GM19324 (cell line): ENCODE measurements around the gene SYT2.

Experiments
- ATAC-seq: cut with Tn5 transposase; IDR thresholded peaks from one replicate; pipeline ENCODE4 v1.9.1; 2021; ENCODE audit warnings: mild to moderate bottlenecking, moderate library complexity; ENCODE audit not compliant: unreplicated experiment, low FRiP score

Gene SYT2

DNA sequence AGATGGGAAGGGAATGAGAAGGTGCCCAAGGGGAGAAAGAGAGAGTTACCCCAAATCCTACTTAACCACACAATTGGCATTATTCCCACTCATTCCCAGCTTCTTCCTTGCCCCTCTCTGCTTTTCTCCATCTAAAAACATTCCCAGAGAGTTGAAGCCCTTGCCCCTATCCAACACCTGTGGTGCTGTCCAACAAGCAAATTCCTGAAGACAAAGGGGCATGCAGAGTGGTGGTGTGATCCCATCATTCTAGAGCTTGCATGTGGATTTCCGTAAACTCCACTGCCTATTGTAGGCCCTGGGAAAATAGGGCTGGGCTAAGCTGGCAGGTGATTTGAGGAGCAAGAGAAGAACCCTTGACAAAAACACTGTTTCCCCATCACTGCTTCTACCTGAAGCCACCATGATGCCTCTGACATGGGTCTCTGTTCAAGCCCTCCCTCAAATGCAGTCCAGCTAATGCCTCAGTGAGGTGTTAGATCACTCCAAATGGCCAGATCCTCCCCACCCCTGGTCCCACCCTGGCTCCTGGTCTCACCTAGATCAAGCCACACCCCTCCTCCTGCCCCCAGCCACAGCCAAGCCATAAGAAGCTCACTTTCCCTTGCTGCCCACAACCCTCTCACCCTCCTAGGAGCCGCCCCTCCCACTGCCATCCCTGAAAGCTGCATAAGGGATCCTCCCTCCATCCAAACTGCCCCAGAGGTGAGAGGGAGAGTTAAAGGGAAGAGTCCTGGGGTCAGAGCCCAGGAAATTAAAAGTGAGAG, 29.5 kb downstream of the SYT2 start:
- ATAC-seq, result no peak

DNA sequence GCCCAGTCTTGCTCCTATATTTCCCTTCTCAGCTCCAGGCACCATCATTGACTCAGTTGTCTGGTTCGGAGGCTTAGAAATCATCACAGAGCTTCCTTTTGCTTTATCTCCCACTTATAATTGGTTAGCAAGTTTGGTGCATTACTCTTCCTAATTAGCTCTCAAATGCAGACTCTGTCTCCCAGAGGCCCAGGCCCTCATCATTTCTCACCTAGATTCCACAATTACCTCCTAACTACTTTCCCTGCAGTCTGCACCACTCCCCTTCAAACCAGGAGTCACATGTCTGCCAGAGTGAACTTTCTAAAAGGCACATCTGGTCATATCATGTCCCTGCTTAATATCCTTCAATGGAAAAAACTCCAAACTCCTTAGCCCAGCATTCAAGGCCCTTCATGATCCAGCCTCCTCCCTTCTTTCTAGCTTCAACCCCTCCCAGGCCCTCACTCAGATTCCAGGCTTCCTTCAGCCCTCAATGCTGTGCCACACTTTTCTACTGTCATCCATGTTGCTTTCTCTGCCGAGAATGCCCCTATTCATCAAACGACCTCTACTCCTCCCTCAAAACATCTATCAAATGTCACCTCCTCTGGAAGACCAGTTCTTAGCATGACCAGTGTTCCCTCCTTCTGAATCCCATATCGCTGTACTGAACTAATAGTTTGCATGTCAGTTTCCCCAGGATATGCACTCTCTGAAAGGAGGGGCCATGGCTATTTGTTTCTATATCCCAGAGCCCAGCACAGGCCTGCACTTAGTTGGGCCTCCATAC, 30.7 kb downstream of the SYT2 start:
- ATAC-seq, result no peak

DNA sequence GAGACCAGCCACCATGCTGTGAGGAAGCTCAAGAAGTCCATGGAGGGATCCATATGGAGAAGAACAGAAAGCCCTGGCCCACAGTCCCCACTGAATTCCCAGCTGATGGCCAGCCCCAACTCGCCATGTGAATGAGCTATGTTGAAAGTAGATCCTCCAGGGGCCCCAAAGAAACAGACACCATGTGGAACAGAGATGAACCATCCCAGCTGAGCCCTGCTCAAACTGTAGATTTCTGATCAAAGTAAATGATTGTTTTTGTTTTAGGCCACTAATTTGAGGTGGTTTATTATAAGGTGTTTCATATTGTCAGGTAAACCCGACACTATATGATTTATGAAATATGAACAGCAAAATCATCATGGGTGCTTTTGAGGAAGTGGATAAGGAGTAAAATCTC, 32.8 kb downstream of the SYT2 start:
- no peak for ATAC-seq

DNA sequence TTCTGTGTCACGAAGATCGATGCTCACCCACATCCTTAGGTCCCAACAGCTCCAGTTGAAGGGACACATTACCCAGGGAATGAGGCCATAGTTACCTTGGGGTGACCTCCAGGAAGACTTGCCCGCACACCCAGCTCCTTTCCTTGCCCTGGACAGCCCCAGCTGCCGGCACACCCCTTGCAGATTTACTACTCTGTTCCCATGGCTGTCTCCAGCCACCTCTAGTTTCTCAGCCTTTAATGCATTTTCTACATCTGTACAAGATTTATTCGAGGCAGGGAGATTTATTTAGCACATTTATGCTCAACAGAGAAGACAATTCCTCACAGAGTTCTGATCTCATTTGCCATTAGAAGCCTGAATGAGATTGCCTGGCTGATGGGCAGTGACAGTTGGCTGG, 36.7 kb downstream of the SYT2 start:
- ATAC-seq, result no peak

DNA sequence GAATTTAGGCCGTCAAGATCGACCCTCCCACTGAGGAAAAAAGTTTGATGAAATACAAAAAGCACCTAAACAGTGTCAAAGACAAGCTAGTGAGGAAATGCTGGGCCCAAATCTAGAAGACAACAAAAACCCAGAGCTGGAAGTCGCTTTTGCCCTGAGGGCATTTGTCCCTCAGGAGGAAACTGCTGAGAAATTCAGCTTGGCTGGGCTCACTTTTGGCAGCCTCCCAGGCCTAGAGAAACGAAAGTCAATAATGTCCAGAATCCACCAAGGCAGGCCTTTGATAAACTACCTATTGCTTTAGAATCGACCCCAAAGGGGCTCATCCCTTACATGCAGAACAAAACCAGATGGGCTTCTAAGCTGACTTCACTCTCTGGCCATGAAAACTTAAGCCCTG, 38.9 kb downstream of the SYT2 start:
- no peak for ATAC-seq

DNA sequence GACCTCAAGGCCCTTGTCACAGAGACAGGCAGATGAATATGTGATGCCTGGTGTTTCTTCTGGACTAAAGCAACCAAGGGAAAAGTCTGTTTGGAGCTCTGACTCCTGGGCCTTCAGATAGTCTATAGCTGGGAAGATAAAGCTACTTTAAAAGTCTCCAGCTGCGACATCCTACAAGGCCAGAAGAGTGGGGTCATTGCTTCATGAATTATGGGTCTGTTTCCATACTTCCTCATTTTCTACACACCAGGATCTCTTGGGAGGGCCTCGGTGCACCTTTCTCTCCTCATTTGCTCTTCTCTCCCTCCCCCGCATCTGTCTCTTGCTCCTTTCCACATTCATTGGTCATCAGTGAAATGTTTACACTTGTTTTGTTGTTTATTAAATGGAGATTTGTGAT, 44.8 kb downstream of the SYT2 start:
- ATAC-seq, result no peak

DNA sequence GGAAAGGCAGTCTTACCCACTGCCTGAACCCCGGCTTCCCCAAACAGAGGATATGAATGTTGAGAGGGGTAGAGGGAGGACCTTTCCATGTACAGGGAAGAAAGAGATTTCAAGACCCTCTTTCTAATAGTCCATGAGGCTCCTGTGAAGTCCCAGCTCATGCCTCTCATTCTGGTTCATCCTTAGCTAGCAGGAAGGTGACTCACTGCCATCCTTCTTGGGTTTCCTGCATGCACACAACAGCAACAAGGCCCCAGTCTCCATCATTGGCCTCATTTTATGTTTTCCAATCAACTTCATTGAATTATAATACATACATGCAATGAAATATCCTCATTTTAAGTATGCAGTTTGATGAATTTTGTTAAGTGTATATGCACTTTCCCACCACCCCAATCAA, 46.2 kb downstream of the SYT2 start:
- no peak for ATAC-seq

DNA sequence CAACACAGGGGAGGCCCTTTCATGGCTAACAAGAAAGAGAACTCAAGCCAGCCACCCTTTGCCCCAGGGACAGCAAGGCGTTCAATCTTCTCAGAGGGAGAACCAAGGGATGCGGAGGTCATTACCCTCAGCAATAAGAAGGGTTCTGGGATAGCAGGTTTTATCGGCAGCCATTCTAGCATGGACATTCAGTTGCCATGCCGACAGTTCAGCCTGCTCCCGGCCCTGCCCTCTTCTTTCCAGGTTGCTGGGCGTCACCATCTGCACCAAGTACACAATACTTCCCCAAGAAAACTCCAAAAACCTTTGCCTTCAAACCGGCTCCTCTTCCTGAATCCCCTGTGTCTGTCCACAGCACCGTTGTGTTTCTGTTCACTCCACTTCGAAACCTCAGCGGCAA, 47.1 kb downstream of the SYT2 start:
- no peak for ATAC-seq

DNA sequence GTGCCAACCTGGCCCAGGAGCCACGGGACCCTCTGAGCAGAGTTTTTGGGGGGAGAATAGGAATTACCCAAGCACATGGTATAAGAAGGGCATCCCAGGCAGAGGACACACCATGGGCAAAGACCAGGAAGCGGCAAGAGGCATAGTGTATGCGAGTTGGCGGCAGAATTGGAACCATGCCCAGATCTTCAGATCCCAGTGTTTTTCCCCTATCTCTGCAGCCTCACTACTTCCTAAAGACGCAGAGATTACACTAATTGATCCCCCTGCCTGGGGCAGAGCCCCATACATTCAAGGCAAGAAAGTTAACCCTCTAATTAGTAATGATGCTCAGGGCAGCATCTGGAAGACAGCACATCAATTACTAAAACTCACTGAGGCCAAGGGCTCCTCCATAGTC, 48.2 kb downstream of the SYT2 start:
- ATAC-seq, result no peak

DNA sequence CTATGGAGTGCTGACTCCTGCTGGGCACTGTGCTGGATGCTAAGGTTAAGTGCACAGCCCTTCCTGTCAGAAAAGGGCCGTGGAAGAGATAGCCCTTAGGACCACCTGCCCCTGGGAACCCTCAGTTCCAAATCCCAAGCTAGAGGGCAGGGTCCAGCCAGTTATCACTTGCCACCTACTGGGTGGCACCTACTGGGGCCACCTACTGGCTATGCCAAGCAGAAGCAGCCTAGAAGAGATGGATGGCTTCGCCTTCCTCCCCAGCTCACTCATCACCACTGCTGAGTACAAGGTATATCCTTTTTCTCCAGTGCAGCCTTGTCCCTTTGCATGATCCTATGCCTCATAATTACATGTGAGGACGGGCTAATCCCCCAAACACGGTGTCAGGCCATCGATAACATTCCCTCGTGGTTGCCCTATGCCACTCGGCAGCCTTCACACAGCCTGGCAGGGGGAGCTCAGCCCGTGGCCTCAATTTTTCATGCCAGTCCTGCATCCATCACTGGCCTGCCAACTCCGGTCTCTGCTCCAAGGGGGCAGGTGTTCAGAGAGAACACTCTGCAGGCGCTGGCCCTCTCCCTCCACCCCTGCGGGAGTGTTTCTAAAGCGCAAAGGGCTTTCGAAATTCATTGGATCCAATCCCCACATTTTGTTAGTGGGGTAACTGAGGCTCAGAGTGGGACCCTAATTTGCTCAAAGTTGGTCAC, 49.0 kb downstream of the SYT2 start:
- no peak for ATAC-seq

DNA sequence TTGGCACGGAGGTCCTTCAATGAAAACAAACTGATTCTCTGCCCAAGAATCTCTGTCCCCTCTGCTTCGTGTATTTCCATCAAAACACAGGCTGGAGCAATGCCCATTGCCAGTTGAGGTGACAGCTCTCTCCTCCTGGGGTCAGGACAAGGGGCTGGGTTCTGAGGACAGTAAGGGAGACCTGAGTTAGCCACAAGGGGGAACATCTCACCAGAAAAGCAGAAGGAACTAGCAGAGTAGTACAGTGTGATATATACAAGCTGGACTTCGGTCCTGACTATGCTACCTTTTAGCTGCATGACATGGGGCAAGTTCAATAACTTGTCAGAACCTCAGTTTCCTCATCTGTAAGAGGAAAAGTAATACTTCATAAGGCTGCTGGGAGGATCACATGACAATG, 50.3 kb downstream of the SYT2 start:
- no peak for ATAC-seq

DNA sequence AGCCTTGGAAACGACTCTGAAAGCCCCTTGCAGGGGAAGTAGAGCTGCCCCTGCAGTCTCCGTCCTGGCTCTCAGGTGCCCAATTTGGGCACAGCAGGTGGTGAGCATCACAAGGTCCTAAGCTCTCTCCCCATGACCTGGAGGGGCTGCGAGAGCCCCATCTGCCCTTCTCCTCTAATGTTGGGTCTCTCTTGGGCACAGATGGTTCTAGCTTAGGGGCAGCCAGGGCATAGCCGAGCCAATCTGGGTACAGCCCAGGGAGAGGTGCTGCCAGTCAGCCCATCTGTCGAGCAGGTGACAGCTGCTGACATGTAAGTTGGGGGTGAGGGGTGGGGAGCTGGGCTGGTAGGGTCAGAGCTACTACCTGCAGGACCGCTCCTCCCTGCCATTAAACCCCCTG, 50.7 kb downstream of the SYT2 start:
- no peak for ATAC-seq

DNA sequence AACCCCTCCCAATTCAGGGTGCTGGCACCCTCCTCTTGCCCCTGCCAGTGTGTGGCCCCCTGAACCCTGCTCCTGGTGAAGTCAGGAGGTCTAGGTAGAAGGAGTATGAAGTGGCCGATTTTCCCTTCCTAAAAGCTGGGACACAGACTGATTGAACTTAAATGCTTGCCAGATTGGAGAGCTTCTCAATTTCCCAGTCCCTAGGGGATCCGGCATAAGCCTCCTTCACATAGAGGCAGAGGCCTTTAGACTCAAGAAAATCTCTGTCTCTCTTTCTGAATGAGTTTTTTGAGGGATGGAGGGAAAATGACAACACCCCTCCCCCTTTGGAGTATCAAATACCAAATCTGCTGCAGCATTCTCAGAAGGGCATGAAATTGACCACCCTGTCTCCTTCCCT, 51.5 kb downstream of the SYT2 start:
- ATAC-seq, result no peak

DNA sequence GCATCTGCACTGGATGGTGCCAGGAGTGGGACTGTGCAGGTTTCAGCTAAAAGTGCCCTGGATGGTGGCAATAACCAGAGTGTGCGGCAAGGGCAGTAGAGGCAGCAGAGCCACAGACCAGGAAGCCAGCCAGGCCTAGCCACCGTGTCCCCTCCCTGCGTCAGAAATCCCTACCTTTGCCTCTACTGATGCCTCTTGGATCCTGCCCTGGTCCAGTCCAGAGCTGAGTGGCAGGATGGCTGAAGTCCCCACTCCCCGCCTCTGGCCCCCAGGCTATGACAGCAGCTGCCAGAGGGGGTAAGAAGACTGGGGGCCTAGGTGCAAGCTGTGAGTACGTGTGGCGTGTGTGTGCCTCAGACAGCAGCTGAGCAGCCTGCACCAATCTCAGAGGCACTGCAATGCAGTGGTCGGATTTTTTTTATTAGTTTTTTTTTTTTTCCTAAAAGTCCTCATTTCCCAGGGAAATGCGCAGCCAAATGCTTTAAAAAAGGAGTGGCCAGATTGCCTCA, 51.9 kb downstream of the SYT2 start:
- ATAC-seq, result no peak

DNA sequence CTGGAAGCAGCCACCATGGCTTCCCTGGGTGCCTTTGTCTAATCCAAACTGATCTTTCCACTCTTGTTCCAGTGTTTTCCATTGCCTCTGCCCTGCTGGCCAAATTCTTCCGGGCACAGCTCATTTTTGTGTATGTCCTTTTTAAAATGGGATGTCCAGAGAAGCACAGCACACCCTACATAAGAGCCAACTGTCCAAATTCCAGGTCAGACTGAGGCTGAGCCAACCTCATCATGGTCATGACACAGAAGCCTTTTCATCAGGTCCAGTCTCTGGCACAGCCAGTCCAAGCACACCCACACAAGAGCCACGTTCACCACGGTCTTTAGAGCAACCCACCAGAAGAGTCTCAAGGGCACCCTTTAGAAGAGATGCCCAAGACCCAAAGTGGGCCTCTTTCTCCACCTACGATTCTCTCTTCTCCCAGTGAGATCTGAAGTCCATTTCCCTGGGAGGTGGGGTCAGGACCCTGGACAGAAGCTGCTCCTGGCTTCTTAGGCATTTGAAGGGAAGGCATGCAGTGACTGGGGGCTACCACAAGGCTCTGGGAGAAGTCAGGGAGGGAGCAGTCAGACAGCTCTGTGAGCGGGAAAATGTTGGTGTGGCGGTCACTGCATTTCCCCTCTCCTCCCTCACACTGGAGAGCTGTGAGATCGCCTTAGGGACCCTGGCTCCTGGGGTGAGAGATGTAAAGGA, 53.2 kb downstream of the SYT2 start:
- ATAC-seq, result no peak

DNA sequence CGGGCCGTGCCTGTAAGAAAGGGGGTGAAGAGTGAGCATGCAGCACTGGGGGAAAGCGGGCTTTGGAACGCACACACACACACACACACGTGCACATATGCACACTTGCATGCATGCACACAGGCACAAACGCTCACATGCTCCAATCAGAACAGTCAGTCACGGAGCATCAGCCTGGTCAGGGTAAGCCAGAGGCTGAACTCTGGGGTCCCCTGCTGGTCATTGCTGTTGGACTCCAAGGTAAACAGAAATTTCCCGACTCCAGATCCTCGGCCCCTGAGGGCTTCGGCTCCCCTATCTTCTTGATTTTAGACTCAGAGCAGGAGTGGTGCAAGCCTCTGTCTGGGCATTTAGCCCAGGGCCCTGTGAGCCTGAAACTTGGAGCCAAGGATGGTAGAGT, 54.2 kb downstream of the SYT2 start:
- no peak for ATAC-seq

DNA sequence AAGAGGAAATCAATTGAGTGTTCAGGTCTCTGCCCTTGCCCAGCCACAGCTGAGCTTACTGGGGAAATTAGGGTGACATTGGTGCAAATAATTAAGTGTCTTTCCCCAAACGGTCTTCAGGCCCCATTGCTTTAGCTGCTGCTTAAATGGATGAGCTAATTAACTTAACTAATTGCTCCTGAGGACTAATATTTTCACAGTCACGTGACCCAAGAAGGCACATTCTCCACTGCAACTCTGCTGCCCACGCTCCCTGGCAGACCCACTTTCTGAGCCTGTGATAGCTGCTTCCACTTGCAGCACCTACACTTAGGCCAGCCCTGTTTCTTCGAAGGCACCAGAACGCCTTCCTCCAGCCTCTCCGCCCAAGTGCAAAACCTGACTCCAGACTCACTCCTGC, 56.2 kb downstream of the SYT2 start:
- ATAC-seq, result no peak

DNA sequence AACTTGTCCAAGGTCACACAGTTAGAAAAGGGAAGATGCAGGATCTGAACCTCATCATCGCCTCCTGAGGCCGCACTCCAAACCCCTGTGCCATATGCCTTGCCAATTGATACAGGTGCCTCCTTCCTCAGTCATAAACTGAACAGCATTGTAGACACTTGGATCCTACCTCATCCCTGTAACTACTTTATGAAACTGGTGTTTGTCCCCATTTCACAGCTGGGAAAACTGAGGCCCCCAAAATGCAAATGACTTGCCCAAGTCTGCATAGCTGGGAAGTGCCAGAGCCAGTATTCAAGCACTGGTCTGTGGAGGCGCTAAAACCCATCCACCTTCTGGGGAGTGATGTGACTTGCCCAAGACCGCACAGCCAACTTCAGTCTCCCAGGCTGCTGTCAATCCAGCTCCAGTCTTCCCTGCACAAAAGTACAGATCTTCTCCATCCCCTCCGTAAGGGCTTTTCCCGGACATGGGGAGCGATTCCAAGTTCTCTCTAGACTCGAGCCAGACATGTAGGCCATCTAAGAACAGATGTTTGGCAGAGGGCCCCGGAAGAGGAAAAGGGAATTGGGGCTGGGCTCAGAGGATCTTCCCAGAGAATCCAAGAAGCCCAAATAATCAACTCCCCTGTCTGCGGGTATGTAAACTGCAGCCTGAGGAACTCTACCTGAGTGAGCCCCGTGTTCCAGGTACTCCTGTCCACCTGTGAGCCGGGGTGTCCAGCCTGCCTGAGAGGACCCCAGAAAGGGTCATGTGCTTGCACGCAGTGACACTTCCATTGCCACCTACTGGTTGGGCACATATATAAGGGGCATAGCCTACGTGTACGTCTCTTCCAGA, 60.5 kb downstream of the SYT2 start:
- no peak for ATAC-seq

DNA sequence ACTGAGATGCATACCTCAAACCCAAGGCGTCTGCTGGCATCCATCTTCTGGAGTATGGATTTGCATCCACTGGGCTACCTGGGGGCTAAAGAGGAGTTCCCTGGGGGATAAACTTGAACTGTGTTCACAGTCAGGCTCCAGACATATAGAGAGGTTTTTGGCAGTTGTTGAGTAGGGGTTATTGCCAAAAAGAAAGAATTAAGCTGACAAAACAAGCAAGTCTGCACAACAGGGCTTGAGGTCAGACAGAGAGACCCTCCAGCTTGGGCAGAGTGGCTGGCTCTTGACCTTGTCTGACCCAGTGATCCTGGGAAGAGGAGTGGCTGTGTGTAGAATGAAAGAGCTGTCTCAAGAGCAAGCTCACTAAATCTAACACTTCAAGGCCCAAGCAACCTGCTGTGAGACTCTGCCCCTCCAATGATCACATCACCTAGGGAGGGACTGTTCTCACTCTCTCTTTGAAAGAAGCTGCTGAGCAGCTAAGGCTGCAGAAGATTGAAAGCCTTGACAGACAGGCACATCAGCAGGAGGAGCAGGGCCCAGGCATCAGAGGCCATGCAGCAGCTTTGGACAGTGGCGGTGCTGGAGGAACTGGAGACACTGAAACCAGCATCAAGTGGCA, 61.5 kb downstream of the SYT2 start:
- ATAC-seq, result no peak

DNA sequence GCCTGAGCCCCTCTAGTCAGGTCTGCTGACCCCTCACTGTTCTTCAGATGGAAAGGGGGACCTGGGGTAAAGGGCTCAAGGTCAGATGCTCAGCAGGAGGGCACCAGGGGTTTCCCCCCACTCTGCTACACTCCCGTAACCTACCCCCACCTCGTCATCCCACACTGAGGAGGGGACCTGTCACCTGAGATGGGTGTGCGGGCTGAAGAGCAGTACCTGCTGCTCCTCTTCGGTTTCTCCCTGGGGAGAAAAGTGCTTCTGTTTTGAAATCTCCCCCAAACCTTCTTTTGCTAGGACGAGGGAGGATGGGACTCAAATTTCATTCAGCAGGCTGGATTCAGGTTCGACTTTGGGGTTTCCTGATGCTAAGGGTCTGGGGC, 65.2 kb downstream of the SYT2 start:
- no peak for ATAC-seq
